ENCODE measurements around the gene KIAA1217.

Gene KIAA1217

DNA sequence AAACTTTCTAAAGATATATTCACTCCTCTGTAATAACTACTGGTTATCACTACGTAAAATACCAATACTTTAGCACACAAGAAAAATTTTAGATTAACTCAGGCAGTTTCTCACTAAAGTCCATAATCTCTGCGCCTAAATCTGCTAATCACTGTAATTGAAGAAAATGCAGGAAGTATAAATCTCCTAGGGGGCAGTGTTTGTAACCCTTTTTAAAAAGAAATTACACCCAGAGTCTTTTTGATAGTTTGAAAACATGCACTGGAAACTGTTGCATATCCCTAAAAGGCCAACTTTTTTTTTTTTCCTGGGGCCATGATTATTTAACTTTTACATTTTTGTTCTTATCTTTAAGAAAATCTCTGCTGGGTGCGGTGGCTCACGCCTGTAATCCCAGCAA lies 209.6 kb downstream of the KIAA1217 start:
- H3K4me3 ChIP-seq (ENCODE audit: low read length, poor library complexity, severe bottlenecking) = no peak overlapping the region
- H3K9me3 ChIP-seq (ENCODE audit: insufficient read depth, low read depth, low read length) = peaks cover 4% of the 10 kb centered on the region; the same call in 1 of the 2 replicates
- TF ChIP-seq, protein P1, sequence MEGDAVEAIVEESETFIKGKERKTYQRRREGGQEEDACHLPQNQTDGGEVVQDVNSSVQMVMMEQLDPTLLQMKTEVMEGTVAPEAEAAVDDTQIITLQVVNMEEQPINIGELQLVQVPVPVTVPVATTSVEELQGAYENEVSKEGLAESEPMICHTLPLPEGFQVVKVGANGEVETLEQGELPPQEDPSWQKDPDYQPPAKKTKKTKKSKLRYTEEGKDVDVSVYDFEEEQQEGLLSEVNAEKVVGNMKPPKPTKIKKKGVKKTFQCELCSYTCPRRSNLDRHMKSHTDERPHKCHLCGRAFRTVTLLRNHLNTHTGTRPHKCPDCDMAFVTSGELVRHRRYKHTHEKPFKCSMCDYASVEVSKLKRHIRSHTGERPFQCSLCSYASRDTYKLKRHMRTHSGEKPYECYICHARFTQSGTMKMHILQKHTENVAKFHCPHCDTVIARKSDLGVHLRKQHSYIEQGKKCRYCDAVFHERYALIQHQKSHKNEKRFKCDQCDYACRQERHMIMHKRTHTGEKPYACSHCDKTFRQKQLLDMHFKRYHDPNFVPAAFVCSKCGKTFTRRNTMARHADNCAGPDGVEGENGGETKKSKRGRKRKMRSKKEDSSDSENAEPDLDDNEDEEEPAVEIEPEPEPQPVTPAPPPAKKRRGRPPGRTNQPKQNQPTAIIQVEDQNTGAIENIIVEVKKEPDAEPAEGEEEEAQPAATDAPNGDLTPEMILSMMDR (conservative IDR thresholded peaks at IDR 0.05; ENCODE audit: low read length) = peak; percentile 62
- no peak for TF ChIP-seq EZH2phosphoT487 (IDR thresholded peaks at IDR 0.05; ENCODE audit: borderline replicate concordance)
- no peak overlapping the region for H3K9ac ChIP-seq (ENCODE audit: low read depth, low read length, poor library complexity, severe bottlenecking)
- H3K4me2 ChIP-seq (ENCODE audit: low read depth, low read length, poor library complexity, severe bottlenecking) = no peak overlapping the region
- no peaks in the 10 kb centered on the region for H3K27me3 ChIP-seq (ENCODE audit: insufficient read depth, low read length, poor library complexity, severe bottlenecking)
- peaks cover 9% of the 10 kb centered on the region for H3K4me1 ChIP-seq (ENCODE audit: insufficient read depth, low read length, poor library complexity, severe bottlenecking)
- H3K36me3 ChIP-seq (ENCODE audit: insufficient read depth, low read length) = no peaks in the 10 kb centered on the region
- H3F3A ChIP-seq (ENCODE audit: low read depth) = no peaks in the 10 kb centered on the region
- no peaks in the 10 kb centered on the region for H4K20me1 ChIP-seq (ENCODE audit: insufficient read depth, low read length, poor library complexity, severe bottlenecking)
- H3K9me2 ChIP-seq (replicated peaks; ENCODE audit: low read depth, low read length) = no peaks in the 10 kb centered on the region
- no peak overlapping the region for H2AFZ ChIP-seq (ENCODE audit: low read length)
- H3K79me2 ChIP-seq (ENCODE audit: insufficient read depth, low read length) = no peaks in the 10 kb centered on the region

DNA sequence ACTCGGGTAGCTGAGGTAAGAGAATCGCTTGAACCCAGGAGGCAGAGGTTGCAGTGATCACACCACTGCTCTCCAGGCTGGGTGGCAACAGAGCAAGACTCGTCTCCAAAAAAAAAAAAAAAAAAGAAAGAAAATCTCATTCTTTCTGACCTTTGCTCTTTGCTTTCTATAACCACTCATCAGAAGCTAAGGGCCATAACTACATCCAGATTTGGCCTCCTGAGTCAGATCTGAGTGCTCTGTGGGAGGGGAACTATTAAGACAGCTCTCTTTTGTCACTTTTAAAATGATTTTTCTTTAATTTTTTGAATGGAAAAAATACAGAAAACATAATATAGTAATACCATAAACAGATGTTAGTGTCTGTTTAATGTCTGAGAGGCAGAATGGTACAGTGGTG lies 210.1 kb downstream of the KIAA1217 start:
- Histone ChIP-seq H3K36me3 (ENCODE audit: insufficient read depth, low read length) (no peaks in the 10 kb centered on the region), H3K9me3 (ENCODE audit: insufficient read depth, low read depth, low read length) (no peaks in the 10 kb centered on the region), H3K9ac (ENCODE audit: low read depth, low read length, poor library complexity, severe bottlenecking) (no peak overlapping the region), H3K27me3 (ENCODE audit: insufficient read depth, low read length, poor library complexity, severe bottlenecking) (no peaks in the 10 kb centered on the region), H3K4me3 (ENCODE audit: low read length, poor library complexity, severe bottlenecking) (no peak overlapping the region), H3K79me2 (ENCODE audit: insufficient read depth, low read length) (no peaks in the 10 kb centered on the region), H3K4me2 (ENCODE audit: low read depth, low read length, poor library complexity, severe bottlenecking) (no peak overlapping the region), H4K20me1 (ENCODE audit: insufficient read depth, low read length, poor library complexity, severe bottlenecking) (no peaks in the 10 kb centered on the region), H3K9me2 (replicated peaks; ENCODE audit: low read depth, low read length) (no peaks in the 10 kb centered on the region), H3F3A (ENCODE audit: low read depth) (no peaks in the 10 kb centered on the region), H2AFZ (ENCODE audit: low read length) (no peak overlapping the region), H3K4me1 (ENCODE audit: insufficient read depth, low read length, poor library complexity, severe bottlenecking) (peaks cover 9% of the 10 kb centered on the region)
- no peak for TF ChIP-seq EZH2phosphoT487 (IDR thresholded peaks at IDR 0.05; ENCODE audit: borderline replicate concordance)
- TF ChIP-seq, protein P1 (conservative IDR thresholded peaks at IDR 0.05; ENCODE audit: low read length) = no peak

DNA sequence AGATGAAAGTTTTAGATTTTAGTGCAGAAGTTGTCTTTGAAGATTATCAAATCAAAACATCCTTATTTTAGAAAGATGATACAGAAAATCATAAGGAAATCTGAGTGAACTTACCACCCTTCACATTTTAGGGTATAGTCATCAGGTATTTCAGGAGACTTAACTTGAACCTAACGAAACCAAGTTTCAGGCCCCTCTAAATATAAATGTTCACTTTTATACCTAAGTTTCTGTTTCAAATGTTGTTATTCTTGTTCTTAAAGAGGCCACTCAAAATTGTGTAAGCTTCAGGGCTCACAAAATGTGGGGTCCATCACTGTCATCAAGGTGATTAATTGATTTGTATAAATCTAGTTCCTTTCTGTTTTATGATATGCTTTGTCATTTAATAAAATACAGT lies 216.2 kb downstream of the KIAA1217 start:
- H3K9me3 ChIP-seq (ENCODE audit: insufficient read depth, low read depth, low read length) = no peaks in the 10 kb centered on the region
- H3K79me2 ChIP-seq (ENCODE audit: insufficient read depth, low read length) = no peaks in the 10 kb centered on the region
- no peaks in the 10 kb centered on the region for H3F3A ChIP-seq (ENCODE audit: low read depth)
- H4K20me1 ChIP-seq (ENCODE audit: insufficient read depth, low read length, poor library complexity, severe bottlenecking) = no peaks in the 10 kb centered on the region
- no peaks in the 10 kb centered on the region for H3K27me3 ChIP-seq (ENCODE audit: insufficient read depth, low read length, poor library complexity, severe bottlenecking)
- H3K4me2 ChIP-seq (ENCODE audit: low read depth, low read length, poor library complexity, severe bottlenecking) = no peak overlapping the region
- H3K9ac ChIP-seq (ENCODE audit: low read depth, low read length, poor library complexity, severe bottlenecking) = no peak overlapping the region
- no peaks in the 10 kb centered on the region for H3K36me3 ChIP-seq (ENCODE audit: insufficient read depth, low read length)
- no peak overlapping the region for H2AFZ ChIP-seq (ENCODE audit: low read length)
- no peak overlapping the region for H3K4me3 ChIP-seq (ENCODE audit: low read length, poor library complexity, severe bottlenecking)
- H3K9me2 ChIP-seq (replicated peaks; ENCODE audit: low read depth, low read length) = no peaks in the 10 kb centered on the region
- TF ChIP-seq, protein P1 (conservative IDR thresholded peaks at IDR 0.05; ENCODE audit: low read length) = no peak
- no peak for TF ChIP-seq EZH2phosphoT487 (IDR thresholded peaks at IDR 0.05; ENCODE audit: borderline replicate concordance)
- no peaks in the 10 kb centered on the region for H3K4me1 ChIP-seq (ENCODE audit: insufficient read depth, low read length, poor library complexity, severe bottlenecking)
